Middle frontal gyrus (tissue), 1 donor: ENCODE data around the gene SEC61A1.

Experiments
- DNase-seq: peaks from one replicate; pipeline ENCODE4 v3.0.0-alpha.2; 2015; ENCODE audit warnings: low spot score; ENCODE audit errors: extremely low spot score

SEC61A1 gene

DNA sequence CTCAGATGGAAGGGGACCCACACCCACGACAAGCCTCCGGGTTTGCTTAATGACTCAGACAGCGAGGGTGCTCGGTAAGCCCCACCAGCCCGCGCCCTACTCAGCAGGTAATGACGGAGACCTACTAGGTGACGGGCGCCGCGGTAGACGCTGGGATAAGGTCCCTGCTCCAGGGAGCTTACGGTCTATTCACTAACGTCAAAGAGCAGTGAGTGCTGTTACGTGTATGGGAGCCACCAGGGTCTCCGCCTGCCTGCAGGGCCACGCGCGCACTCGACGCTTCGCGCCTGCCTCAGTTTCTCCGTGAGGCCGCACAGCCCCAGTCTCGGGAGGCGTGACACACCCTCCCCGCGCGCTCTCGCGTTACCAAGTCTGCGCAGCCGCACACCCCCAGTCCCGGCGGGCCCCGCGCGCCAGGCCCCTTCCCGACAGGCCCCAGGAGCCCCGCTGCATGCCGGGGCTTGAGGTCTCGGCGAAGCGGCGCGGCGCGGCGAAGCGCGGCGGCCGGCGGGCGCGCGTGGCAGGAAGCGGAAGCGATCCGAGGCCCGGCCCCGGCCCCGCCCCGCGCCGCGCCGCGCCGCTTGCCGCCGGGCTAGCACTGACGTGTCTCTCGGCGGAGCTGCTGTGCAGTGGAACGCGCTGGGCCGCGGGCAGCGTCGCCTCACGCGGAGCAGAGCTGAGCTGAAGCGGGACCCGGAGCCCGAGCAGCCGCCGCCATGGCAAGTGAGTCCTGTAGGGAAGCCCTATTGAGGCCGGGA, at the start of gene SEC61A1:
SEC61A1 (plus strand) TSS at position 601 of the 758 bp plus-strand sequence; CDS start at position 717, 116 bp downstream.
- DNase-seq = peak; percentile 89

DNA sequence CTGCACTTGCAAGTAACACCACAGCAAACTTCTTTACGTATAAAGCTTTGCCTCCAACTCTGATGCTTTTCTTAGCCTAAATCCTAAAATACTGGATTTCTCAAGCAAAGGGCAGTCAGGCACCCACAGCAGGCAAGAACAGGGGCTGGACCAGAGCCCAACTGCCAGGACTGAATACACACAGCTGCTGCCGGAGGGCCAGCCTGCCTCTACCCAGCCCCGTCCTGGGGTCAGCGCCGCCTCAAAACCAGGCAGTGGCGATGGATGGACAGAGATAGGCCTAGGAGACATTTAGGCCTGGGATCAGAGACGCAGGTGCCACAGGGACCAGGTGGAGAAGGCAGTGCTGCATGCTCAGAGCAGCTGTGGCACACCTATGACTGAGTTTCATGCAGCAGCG, 47.6 kb upstream of the SEC61A1 start:
- no peak for DNase-seq

DNA sequence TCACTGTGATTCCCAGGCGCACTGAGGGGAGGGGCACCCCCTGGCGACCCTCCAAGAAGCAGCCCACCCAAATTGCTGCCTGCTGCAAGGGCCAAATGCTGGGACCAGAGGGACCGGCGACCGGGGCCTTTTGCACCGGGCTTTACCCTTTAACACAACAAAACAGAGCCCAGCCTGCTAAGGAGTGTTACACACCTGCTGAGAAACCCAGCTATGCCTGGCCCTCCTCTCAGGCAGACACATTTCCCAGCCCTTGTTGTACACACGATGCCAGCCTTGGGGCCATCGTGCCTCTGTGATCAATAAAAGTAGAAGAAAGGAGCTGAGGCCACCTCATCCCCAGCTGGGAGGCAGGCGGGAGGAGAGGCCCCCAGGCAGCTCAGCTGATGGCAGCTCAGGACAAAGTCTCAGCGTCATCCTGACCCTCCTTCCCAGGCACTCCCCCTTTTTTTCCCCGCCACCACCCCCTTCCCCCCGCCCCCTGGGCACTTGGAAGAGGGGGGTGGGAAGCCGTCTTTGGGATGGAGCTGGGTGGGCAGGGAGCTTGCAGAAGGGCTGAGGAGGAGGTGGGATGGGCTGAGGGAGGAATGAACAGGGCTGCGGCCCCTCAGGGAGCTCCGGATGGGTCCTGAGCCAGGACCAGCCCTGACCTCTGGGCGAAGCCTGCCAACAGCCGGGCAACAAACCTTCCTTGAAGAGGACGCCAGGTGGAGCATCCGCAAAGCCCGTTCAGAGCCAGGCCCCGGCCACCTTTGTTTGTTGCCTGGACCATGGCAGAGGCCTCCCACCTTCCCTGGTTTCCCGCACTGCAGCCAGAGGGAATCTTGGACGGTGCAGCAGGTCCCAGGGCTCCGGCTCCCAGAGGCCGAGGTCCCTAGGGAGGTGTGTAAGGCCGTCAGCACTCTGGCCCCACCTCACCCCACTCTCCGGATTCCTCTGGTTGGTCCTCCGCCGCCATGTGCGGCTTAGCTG, 45.9 kb upstream of the SEC61A1 start:
- no peak for DNase-seq

DNA sequence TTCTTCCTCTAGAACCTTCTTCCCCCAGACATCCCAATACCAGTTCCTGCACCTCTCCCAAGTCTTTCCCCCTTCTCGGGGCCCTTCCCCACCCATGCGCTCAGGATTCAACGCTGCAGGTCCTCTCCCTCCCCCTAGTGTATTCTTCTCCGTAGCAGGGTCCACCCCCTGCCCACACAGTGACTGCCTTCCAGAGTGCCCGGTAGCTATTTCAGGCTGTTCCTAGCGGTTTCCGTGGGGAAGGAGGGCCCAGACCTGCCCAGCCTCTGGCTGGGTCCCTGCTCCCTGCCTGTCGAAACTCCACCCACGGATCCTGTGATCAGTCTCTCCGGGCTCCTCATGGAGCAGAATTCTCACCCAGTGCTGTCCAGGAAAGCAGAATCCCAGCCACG, 45.2 kb upstream of the SEC61A1 start:
- no peak for DNase-seq

DNA sequence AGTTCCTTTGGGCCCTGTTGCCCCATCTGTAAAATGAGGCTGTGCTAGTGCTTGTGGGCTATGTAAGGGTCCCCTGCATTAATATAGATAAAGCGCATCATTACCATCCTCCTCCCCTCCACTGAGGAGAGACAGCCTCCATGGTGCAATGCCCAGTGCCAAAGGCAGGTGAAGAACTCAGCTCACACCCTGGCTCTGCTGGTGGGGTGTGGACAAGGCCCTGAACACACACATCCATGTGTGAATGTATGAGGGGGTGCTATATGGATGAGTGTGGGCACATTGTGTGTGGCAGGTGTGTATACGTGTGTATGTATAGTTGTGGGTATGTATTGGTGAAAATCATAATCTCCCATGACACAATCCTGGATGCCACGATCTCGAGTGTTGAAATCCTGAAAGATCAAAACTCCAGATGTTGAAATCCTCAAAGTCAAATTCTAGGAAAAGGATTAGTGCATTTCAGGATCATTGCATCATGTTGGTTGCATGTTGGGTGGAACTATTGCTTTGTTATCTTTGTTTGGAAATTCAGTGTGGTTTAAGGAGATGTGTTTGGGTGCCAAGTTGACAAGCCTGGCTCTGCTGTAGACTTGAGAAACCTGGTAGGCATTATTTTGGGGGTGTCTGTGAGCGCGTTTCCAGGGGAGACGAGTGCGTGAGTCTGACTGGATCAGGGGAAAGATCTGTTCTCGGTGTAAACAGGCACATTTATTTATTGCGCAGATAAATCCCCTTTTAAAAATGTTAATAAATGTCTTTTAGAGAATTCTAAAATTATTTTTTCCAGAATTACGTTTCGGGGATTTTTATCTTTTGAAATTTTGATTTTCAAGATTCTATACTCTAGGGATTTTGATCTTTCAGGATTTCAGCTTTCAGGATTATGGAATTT, 42.0 kb upstream of the SEC61A1 start:
- DNase-seq = no peak

DNA sequence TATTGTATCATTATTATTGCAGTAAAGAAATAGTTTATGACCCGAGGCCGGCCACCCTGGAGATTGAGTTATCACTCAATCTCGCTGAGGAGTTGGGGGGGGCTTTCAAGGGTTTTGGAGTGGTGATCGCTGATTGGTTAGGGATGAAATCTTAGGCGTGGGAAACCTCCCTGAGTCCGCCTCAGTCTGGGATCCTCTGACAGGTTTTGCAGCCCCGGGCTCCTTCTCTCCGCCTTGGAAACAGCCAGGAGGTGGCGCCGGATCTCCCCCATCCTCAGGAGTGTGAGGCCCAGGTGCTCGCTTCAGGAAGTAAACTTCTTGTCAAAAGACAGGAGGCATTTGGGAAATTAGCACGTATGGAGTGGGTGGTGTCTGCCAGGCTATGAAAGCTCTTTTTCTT, 41.1 kb upstream of the SEC61A1 start:
- DNase-seq = no peak

DNA sequence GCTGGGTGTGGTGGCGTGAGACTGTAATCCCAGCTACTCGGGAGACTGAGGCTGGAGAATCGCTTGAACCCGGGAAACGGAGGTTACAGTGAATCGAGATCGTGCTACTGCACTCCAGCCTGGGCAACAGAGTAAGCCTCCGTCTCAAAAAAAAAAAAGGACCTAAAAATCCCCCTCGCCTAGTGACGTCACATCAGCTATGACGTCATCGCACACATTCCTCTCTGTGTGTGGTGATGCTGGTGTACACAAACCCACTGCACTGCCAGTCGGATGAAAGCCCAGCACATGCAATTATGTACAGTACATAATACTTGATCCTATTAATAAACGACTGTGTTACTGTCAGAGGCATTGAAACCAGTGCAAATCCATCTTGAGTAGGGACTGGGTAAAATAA, 40.2 kb upstream of the SEC61A1 start:
- DNase-seq = no peak

DNA sequence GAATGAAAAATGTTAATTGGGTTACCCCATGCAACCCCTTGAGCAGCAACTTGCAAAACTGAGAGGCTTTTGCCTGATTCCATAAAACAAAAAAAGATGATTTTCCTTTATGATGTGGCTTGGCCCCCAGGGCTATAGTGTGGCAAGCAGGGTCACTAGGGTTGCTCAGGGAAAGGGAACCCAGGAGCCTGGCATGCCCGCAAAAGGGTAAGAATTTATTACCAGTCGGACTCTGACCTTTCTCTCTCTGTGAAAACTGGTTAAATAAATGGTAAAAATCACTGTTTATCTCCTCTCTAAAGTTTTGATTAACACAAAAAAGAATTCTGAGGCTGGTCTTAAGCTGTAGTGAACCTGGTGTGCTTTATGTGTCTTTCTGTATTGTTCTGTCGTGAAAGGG, 37.7 kb upstream of the SEC61A1 start:
- DNase-seq = no peak

DNA sequence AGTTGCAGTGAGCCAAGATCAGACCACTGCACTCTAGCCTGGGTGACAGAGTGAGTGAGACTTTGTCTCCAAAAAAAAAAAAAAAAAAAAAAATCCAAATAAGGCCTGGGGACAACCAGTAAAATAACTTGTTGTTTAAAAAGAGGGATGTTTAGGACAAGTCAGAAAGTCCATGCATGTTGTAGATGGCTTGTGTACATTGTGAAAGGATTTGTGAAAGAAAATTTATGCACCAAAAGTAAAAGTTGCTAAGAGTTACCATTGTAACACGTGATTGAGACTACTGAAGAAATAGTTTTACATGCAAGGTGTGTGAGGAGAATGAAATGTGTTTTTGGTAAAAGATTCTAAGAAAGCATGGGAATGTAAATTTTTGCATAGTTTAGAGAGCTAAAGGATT, 35.7 kb upstream of the SEC61A1 start:
- no peak for DNase-seq

DNA sequence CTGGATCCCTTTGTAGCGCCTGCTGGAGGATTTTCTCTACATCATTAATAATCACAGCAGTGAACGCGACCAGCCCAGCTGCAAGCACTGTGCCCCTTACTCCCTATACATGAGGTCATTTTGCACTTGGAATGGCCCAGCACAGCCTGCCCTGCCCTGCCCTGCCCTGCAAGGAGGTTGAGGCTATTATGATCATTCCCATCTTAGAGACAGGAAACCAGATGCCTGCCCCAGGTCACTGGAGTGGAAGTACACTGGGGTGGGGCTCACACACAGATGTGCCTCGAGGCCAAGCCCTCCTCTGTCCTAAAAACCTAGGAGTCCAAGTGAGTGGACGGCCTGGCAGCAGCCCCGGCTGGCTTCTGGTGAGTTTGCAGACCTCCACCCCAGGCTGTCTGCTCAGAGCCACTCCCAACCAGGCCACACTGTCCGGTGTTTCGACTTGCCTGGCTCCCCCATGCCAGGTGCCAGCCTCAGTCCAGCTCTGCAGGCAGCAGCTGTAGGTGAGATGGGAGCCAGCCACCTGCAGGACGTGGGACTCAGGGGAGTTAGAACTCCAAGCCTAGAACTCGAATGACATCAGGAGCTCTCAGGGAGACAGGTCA, 30.4 kb upstream of the SEC61A1 start:
- DNase-seq = no peak

DNA sequence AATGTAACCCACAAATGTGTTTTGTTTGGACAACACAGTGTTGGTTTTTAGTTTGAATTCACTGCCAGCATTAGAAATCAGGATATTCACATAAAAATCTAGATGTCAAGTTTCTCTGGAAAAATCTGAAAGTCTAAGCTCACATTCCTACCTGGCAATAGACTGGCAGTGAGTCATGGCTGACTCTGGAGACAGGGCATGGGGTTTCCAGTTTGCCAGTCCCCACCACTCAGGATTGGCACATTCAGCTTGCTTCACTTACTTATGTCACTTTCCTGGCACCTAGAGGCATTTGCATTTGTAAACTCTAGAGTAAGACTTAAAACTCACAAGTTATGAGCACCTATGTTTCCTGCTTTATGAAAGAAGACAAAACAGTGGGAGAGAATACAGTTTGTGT, 19.1 kb upstream of the SEC61A1 start:
- no peak for DNase-seq

DNA sequence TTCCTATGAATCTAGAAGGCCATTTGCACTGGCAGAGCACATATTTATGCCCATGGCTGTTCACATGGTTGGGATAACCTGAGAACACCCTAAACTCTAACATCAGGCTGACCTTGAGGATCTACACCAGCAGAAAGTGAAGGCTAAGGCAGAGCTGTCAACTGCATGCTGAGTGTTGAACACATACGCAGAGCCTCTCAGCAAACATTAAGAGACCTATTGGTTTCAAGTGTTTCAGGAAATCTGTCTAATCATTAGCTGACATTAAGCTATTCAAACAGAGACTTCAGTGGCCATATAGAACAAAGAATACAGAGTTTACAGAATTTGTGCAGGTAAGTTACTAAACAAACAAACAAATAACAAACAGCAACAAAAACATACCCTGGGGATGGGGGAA, 16.1 kb upstream of the SEC61A1 start:
- no peak for DNase-seq

DNA sequence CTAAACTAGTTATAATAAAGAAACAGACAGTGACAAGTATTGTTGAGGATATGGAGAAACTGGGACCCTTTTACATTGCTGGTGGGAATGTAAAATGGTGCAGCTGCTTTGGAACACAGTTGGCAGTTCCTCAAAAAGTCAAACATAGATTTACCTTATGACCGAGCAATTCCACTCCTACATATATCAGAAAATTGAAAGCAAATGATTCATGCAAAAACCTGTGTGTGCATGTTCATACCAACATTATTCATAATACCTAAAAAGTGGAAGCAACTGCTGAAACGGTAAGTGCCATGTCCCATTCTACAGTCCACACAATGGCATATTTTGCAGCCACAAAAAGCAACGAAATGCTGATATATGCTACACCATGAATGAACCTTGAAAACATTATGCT, 12.2 kb upstream of the SEC61A1 start:
- DNase-seq = no peak

DNA sequence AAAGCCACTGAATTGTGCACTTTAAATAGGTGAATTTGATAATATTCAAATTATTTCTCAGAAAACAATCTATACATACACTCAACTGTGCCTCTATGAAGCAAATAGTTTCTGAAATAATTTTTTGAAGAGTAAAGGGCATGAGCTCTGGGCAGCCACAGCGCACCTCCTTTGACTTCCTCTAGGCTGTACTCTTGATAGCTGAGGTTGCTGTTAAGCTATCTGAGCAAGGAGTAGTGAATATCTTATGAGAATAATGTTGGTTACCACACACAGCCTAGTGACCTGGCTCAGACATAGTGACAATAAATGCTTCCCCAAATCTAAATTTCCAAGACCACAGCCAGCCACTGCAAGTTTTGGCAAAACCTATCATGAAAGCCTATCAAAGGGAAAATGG, 11.6 kb upstream of the SEC61A1 start:
- no peak for DNase-seq

DNA sequence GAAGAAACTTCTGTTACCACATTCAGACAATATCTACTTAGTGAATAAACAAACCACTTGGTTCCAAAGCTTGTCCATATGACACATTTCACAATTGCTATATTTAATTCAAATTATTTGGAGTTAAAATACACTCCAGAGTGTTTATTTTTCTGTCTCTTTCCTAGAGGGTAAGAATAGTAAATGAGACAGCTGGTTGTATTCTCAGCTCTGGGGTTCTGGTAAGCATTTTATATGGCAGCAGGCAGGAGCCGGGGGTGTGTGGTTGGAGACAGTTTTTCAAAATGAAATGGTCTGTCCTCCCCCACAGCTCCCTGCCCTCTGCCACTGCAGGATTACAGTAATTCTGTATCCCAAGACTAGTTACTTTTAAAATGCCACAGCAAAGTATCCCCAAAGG, 10.9 kb upstream of the SEC61A1 start:
- peak; percentile 14 for DNase-seq

DNA sequence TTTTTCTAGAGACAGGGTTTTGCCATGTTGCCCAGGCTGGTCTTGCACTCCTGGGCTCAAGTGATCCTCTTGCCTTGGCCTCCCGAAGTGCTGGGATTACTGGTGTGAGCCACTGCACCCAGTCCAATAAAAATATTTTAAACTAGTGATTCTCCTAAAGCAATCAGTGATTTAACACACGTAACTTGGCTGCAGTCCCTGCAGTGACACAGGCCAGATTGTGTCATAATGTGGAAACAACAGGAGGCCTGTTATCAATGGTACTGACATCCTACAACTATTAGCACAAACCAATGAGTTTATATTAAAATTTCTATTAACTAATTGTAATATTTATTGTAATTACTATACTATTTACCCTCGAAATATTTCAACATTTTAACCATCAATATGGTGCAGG, 1.6 kb upstream of the SEC61A1 start:
- DNase-seq = no peak

DNA sequence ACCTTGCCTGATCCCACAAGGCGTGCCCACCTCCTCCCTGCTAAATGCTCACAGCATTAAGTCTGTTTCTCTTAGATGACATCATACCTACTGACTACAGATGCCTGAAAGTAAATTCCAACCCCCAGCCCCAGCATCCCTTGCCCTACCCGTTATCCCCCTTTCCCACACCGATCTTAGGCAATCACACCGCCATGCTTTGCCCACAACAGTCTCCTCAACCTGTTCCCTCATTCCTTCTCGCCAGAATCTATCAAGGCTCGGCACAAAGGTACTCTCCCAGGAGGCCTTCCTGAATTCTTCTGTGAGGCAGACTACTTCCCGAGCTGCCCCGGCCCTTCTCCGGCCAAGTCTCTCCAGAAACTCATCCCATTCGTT, 789 bp upstream of the SEC61A1 start:
- DNase-seq = no peak

DNA sequence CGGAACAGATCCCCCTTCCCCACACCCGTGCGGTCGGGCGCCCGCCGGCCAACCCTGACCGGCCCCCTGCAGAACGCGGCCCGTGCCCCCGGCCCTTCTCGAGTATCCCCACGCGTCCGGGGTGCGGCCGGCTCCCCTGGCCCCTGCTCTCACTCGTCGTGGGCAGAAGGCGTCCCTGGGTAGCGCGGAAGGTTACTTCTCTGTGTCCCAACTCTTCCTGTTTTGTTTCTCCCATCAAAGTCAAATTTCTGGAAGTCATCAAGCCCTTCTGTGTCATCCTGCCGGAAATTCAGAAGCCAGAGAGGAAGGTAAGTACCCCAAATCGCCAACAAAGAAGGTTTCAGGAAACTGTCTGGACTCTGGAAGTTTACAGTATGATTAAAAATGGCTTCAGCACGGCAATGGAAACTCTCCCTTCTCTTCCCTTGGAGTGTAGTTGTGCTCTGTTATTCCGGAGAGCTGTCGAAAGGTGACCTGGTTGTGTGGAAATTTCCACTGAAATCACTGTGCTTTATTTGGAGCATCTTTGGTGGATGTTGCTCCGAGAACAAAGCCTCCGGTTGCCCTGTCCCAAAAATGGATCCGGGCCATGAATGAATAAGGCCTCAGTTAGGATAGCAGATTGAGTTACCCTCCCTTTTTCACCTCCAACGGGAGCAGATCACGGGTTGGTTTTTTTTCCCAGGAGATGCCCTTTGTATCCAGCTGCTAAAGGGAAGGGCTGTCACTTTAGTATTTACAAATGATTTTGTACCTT, 536 bp downstream of the SEC61A1 start:
- DNase-seq = no peak

DNA sequence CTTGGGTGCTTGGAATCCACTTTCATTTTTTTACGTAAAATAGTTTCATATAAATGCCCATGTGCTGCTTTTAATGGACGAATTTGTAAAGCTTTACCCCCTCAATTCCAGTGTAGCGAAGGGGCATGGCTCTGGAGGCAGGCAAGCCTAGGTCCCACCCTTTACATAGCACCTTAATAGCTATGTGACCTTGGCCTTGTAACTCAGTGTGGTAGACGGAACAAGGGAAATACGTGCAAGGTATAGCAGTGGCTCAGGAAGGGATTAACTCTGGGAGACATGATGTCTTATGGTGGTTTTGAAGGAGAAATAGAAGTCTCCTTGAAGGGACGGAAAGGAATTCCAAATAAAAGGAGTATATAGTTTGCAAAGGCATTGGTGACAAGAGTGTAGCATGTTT, 1.4 kb downstream of the SEC61A1 start:
- no peak for DNase-seq

DNA sequence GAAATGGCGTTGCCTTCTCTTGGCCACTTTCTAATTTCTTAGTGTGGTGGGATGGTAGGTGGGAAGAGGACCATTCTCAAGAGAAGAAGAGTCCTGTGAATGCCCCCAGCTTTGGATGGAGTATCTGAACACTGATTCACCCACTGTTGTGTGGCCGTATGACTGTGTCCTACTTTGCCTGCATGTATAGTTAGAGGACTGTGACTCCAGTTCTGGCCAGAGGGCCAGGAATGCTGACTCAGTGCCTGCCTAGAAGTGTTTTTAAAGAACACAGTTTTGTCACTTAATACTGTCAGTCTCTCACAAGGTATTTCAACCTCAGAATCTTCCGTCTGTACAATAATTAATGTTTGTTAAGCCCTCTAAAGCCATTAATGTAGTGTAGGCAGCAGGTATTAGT, 2.1 kb downstream of the SEC61A1 start:
- DNase-seq = no peak
